Activated CD4-positive, alpha-beta T cell treated with anti-CD3 and anti-CD28 coated beads, Interleukin-2, Interleukin-6, amounts not matched to agents 100 ng/mL and 50 ng/mL, durations not matched to agents 16 hours and 8 hours (primary cell): ENCODE data around the gene ZC3H12A.

ENCODE experiments used
- DNase-seq: peaks from one replicate; pipeline ENCODE4 v3.0.0-alpha.2; 2020

The ZC3H12A gene

DNA sequence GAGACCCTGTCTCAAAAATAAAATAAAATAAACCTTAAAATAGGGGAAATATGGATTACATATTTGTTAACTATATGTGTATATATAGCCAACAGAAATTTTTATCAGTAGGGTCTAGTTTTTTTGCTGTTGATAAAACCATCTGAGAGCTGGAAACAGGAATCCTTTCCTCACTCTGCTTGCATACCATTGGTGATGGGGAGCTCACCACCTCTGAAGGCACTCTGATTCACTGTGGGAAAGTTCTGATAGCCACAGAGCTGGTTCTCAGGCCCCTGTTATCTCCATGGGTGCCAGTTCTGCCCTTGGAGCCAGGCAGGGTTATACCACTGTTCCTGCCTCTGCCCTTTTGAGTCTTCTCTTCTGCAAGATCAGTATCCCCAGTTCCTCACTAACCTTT, 17.8 kb upstream of the ZC3H12A start:
- no peak for DNase-seq

DNA sequence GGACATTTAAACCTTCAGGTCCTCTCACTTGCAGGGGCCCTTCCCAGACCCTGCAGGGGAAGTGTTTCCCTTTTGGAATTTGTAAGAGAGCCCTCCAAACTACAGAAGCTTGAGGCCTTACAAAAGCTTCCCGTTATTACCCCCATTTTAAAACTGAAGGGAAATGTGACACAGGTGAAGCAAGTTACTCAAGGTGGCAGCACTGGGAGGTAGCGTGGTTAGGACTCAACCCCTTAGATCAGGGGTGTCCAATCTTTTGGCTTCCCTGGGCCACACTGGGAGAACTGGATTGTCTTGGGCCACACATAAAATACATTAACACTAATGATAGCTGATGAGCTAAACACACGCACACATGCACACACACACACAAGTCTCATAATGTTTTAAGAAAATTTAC, 15.8 kb upstream of the ZC3H12A start:
- no peak for DNase-seq

DNA sequence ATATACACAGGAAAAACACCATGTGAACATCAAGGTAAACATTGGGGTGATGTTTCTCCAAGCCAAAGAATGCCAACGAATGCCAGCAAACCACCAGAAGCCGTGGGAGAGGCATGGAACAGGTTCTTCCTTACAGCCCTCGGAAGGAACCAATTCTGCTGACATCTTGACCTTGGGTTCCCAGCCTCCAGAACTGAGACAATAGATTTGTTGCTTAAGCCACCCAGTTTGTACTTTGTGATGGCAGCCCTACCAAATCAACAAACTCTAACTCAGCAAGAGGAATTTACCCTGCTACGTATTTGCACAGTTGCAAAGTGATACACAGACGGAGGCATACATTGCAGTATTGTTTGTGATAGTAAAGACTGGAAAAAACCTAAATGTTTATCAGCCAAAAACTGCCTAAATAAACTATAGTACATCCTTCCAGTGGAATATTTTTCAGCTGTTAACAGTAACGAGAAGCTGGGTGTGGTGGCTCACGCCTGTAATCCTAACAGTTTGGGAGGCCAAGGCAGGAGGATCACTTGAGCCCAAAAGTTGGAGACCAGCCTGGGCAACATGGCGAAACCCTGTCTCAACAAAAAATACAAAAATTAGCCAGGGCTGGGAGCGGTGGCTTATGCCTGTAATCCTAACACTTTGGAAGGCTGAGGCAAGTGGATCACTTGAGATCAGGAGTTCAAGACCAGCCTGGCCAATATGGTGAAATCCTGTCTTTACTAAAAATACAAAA, 12.5 kb upstream of the ZC3H12A start:
- no peak for DNase-seq

DNA sequence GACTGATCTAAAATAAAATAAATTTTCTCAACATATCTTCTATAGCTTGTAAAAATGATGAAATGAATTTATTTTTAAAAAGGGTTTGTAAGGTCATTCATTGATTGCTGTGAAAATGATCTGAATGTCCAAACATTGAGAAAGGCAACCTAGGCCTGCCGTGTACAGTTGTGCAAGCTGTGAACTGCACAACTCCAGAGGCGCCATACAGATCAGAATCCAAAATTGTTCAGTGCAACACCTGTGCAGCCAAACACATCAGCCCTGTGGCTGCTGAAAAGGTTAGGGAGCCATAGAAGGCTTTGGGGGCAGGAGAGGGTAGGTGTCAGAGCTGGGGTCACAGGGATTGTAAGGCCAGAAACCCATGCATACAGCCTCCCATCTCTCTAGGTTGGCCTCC, 9.9 kb upstream of the ZC3H12A start:
- DNase-seq = no peak

DNA sequence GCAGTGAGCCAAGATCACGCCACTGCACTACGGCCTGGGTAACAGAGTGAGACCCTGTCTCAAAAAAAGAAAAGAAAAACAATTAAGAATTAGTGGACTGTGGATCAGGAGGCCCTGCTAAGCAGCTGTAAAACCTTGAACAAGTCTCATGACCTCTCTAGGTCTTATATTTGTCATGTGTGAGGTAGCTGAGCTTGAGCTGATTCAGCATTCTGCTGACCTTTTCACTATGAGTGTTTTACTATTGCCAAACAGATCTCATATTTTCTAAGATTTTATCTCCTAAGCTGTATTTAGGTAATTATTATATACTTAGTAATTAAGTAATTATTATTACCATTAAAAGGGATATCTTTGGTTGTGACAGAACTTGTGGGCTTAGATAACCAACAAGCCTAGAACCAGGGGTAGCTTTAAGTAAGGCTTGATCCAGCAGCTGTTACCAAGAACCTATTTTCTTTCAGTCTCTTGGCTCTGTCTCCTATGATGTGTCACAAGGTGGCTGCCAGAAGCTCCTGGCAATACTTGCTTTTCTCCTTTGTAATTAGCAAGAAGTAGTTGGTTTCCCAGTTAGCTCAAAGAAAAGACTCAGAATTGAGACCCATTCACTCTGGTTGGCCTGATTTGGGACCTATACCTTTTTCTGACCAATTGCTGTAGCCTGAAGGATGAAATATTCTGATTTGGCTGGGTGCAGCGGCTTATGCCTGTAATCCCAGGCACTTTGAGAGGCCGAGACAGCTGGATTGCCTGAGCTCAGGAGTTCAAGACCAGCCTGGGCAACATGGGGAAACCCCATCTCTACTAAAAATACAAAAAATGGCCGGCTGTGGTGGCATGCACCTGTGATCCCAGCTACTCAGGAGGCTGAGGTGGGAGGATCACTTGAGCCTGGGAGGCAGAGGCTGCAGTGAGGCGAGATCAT, 8.5 kb upstream of the ZC3H12A start:
- DNase-seq = no peak

DNA sequence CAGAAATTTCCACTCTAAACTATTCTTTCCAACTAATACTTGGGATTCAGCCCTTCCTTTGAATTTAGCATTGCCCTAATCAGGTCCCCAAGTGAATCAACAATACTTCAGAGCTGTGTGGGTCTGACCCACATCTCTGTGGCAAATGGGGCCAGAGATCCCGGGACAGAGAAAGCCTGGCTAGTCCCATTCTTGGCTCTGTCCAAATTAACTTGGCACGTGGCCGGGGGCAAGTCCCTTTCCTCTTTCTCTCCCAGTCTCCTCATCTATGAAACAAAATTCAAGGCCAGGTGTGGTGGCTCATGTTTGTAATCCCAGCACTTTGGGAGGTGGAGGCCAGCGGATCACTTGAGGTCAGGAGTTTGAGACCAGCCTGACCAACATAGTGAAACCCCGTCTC, 6.3 kb upstream of the ZC3H12A start:
- no peak for DNase-seq

DNA sequence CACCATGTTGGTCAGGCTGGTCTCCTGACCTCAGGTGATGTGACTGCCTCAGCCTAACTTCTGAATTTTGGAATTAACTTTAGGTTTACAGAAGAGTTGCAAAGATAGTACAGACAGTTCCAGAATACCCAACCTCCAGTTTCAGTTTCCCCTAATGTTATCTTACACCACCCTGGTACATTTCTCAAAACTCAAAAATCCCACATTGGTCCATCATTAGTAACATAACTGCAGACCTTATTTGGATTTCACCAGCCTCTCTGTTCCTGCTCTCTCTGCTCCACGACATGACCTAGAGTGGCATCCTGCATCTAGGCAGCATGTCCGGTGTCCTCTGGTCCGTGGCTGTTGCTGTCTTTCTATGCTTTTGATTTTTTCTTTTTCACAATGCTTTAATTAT, 5.0 kb upstream of the ZC3H12A start:
- DNase-seq = no peak

DNA sequence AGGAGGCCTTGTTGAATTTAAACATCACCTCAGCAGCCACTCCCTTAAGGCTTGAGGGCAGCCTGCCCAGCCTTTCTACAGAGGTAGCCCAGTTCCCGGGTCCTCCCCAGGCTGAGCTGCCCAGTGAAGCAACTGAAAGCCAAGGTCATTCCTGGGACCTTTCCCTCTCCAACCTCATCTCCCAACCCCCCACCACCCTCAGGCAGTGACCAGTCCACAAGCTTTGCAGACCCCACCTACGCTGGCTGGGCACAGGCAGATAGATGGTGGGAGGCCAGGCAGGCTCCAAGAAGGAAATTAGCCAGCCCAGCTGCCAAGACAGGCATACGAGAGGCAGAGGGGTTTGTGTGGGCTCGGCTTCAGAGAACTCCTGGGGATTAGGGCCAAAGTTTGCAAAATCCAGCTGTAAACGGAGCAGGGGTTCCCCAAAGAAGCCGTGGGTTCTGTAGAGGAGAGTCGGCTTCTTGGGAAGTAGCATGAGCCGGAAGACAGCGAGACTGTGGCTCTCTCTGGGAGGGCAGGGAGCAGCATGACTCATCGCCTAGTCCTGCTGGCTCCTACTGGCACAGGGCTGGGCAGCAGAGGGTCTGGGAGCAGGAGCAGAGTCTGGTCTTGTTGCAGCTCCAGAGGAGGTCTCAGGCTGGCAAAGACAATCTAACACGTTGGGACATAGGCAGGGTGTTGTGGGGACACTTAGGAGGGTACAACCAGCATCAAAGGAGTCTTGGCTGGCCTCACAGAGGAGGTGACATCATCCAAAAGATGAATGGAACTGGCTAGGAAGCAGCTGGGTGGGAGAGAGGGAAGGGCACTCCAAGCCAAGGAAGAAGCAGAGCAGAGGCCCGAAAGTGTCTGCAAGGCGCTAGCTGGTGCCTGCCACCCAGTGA, 2.8 kb upstream of the ZC3H12A start:
- DNase-seq = no peak

DNA sequence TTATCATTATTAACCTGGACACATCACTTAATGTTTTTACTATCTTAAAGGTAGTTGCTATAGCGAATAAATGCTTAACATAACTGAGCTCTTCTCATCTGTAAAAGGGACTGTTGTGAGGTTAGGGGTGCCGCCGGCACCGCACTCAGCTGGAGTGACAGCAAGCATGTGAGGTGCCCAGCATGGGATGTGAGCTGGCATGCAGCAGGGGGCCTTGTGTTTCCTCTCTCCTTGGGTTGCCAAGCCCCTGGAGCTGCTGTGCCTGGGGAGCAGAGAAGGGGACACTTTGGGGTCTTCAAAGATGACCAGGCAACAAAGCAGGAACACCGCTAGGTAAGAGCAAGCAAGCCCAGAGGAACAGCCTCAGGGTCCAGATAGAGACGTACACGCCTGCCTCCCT, 2.1 kb upstream of the ZC3H12A start:
- no peak for DNase-seq

DNA sequence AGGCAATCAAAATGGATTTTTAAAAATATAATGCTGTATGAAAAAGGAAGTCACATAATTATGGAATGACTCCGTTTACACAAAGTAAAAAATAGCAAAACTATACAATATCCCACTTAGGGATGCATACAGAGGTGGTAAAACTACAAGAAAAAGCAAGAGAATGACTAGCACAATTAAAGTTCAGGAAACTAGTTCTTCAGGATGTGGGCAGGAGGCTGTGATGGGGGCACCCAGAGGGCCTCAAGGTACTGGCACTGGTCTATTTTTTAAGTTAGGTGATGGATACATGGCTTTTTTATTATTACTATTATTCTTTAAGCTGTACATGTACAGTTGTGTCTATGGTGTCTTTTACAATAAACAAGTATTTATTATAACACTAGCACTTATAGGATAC, 1.4 kb upstream of the ZC3H12A start:
- no peak for DNase-seq

DNA sequence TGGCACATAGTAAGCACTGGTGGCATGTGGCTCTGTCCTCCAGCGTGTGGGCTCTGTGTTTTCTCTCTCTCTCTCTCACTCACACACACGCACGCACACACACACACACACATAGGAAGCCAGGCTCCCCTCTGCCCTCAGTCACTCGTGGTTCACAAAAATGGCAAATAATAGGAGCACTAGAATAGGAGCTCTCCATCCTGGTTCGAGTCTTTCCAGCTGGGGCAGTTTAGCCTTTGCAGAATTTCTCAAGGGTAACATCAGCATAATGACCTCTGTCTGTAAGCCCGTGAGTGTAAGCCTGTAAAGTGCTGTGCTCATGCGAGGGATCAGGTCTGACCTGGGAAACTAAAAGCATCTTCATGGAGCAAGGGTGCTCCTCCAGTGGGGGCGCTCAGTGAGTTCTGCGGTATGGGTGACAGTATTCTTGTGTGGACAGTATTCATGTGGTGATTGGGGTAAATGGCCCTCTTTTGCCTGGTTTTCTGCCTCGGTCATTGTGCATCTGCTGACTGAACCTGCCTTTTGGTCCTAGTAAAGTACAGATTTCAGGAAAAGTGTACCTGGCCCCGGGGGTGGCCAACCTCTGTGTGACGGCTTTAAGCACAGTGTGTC, 842 bp upstream of the ZC3H12A start:
- DNase-seq = peak; percentile 43

DNA sequence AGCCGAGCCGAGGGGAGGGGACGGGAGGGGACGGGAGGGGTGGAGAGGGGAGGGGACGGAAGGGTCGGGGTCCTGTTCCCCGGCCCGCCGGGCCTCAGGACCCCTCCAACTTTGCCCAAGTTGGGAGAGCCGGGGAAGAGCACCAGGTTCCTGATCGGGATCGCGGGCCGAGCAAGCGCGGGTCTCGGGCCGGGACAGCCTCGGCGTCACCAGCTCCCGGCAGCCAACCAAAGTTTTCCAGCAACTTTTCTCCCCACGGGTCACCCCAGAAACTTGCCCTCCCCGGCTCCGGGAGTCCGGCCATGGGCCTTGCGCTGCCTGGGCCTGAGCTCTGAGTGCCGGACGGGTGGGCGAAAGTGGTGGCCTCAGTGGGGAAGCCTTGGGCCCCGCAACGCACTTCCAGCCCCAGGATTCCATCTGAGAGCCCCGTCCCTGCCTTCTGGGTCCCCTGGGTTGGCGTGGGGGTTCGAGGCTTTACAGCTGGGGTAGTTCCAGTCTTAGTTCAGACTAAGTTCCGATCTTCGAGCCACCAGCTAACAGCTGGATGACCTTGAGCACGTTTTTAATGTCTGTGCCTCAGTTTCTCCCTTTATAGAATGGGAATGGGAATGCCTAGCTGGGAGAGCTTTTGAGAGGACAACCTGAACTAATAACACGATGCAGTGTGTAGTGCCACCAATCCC, 458 bp downstream of the ZC3H12A start:
- no peak for DNase-seq

DNA sequence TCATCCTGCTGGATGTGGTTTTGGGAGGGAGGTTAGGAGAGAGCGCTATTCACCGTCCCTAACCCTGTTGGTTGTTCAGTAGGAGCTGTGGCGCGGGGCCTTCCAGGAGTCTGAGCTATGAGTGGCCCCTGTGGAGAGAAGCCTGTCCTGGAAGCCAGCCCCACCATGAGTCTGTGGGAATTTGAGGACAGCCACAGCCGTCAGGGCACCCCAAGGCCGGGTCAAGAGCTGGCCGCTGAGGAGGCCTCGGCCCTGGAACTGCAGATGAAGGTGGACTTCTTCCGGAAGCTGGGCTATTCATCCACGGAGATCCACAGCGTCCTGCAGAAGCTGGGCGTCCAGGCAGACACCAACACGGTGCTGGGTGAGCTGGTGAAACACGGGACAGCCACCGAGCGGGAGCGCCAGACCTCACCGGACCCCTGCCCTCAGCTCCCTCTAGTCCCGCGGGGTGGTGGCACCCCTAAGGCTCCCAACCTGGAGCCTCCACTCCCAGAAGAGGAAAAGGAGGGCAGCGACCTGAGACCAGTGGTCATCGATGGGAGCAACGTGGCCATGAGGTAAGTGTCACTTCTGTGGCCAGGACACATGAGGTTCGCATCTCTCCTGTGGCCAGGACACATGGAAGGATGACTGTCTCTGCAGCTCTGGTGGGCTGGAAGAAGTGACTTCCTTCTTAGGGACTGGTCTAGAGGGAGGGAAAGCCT, 1.2 kb downstream of the ZC3H12A start:
- DNase-seq = peak; percentile 22

DNA sequence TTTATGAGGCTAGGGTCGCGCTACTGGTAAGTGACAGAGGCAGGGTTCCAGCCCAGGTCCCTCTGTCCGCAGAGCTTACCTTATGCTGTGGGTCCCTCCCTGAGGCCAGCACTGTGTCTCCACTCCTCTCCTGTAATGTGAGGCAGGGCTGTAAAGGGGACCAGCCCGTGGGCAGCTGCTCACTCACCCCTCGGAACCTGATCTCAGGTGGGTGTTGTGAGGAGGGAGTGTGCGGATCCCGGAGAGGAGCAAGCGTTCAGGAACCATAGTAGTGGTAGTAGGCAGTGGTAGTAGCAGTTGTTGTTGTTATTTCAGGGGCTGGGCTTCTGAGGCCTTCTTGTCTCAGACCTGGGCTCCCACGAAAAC, 1.7 kb downstream of the ZC3H12A start:
- no peak for DNase-seq

DNA sequence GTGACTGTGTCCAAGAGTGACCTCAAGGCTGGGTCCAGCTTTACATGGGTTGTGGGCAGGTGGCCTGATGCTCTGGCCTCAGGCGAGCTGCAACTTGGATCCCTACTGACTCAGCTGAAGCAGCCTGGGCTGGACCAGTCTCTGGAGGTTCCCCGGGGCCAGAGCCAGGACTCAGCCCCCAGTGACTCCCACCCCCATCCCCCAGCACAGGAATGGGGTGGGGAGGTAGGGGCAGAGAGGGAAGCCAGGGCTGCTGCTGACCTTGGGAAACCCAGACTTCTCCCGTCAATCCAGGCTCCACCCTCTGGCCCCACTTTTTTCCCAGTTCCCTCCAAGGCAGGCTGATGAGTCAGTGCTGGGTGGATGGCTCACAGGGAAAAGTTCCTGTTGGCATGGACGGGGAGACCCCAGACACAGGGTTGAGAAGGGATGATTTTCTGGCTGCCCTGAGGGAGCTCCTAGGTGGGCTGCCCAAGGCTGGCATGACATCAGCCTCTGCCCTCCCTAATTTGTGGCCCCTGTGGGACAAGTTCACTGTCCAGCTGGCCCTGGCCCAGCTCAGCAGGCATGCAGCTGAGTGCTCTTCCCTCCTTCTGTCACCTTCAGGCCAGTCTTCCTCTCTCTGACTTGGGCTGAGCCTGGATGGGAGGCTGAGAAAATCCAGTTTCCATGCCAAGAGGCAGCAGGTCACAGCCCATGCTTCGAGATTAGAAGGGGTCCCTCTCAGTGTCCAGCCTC, 2.2 kb downstream of the ZC3H12A start:
- DNase-seq = no peak

DNA sequence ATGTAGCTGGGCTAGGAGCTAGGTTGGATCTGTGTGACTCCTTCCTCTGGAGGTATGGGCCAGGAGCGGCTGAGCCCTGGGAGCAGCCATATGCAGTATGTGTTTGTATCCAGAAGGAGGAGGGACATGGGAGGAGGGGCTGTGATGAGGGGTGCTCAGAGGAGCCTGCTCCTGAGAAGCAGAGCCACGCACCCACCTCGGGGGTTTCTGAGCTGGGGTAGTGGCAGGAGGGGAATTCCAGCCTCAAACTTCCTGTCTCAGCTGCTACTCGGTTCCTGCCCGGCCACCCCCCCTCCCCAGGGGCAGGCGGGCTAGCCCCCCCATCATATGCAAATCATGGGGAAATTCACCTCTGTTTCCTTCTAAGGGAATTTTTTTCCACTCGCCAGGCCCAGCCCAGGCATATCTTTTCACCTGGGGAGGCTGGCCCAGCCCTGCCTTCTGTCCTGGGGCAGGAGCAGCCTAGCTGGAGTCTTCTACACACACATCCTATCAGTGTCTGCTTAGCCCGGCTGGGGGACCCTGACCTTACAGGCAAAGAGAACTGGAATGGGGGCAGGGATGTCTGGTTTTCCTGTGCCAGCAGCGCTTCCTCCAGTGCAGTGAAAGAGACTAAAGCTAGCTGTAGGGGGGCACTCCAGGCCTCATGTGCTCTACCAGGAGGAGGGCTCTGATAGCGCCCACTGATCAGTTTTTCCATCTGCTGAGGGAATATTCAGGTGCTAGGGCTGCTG, 3.0 kb downstream of the ZC3H12A start:
- peak; percentile 85 for DNase-seq

DNA sequence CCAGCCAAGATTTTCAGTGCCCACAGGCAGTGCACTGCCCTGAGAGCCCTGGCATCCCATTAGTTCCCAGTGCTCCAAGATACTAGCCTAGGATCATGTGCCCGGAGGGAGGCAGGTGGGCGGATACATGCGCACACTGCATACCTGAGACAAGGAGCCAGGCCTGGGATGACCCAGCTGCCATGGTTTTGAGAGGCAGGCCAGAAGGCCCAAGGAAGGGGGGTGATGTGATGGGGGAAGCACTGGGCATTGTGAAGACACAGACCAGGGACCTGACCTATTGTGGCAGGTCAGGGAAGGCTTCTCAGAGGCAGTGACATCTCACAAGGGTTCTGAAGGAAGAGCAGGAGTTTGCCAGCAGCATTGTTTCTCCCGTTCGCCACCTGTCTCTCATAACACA, 3.6 kb downstream of the ZC3H12A start:
- DNase-seq = peak; percentile 25

DNA sequence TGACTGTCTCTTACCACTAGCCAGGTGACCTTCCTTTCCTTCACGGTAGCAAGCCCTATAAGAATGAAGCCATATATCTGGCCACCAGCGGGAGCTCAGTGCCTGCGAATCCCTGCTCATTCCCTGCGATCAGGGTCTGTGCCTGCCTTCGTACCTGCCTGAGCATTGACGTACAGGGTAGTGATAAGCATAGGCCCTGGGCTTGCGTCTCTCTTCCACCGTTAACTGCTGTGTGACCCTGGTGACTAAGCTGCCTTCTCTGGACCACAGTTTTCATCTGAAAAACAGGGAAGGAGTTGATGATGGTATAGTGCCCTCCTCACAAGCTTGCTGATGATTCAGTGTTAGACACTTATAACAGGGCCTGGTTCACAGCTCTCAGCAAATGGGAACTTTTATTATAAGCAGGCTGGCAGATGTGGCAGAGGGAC, 4.1 kb downstream of the ZC3H12A start:
- peak; percentile 70 for DNase-seq

DNA sequence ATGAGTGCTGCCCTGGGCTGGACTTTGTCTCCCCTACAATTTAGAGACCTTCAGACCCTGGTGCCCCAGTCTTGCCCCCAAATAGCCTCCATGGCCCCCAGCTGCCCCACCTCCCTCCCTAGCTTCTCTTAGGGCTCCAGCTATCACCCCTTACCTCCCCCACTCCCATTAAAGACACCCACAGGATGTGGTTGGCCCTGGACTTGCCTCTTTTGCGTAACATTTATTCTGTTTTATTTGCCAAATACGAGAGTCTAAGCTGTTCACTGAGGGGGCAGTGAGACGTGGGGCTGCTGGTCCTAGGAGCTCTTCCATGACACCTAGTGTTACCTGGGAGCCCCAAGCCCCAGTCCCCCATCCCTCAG, 4.5 kb downstream of the ZC3H12A start:
- DNase-seq = peak; percentile 65
